OCI-LY7 (cell line): ENCODE measurements around the gene ADARB2.

Experiments used
- CTCF ChIP-seq: fragments of 200-600 bp; sonication (generic); conservative IDR thresholded peaks from 2 replicates; pipeline ENCODE4 v1.5.1; 2014; ENCODE audit warnings: mild to moderate bottlenecking, antibody characterized with exemption, low read length, moderate library complexity, mixed read lengths
- EZH2phosphoT487 ChIP-seq: fragments of 200-600 bp; sonication (generic); IDR thresholded peaks from 2 replicates; pipeline ENCODE4 v1.6.1; 2018; ENCODE audit warnings: low read depth, borderline replicate concordance, mild to moderate bottlenecking, mixed run types, antibody characterized with exemption, low read length, moderate library complexity, mixed read lengths

DNA sequence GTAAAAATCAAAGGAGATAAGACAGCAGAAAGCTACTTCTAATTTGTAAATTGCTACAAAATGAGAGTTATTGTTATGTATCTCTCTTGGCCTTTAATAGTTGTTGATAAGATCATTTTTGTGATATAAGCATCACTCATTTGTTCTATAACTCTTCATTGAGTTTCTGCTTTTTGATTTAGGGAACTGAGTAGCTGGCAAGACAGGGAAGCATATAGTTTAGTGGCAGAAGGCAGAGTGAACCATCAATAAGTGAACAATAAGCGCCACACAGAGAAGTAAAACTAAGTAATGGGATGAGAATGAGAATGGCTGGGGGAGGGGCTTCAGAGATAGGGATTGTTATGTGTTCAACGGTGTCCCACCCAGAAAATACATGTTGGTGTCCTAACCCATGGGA, 245.4 kb downstream of the ADARB2 start:
- TF ChIP-seq EZH2phosphoT487: no peak
- no peak for TF ChIP-seq CTCF
